Measurements from ENCODE around the gene IPO4. TPM values are rescaled to one million over a fixed set of nuclear protein-coding genes. Genes with fewer than 3 reads are reported as not detected.

Gene IPO4
- total and polyA plus RNA-seq, 2 of the 13 experiments (the other 11 are each of a cell fraction or from before 2014, with no cell fraction given): 39.0 to 179 TPM

- peak; percentile 51; the same call in 1 of the 2 replicates for TF ChIP-seq ZNF280B (CRISPR knock-in tag; IDR thresholded peaks at IDR 0.05; ENCODE audit: borderline replicate concordance)
- TF ChIP-seq GTF3A (CRISPR knock-in tag; conservative IDR thresholded peaks at IDR 0.05): 0 out of 2 replicates have a peak, but pooled peaks have one; percentile 45
- TF ChIP-seq ZNF318 (CRISPR knock-in tag; IDR thresholded peaks at IDR 0.05): 0 out of 2 replicates have a peak, but pooled peaks have one; percentile 36
- TF ChIP-seq ZSCAN22 (CRISPR knock-in tag; IDR thresholded peaks at IDR 0.05): no peak
- no peak for TF ChIP-seq TBL1XR1 (IDR thresholded peaks at IDR 0.05; ENCODE audit: borderline replicate concordance, low read length, partially characterized antibody)
Measured at GRCh38 chr14:24181371-24182077, 7.1 kb downstream of the IPO4 start (continued).

Measured in HepG2 (cell line).